Measurements from ENCODE around the gene RPL9. TPM values are rescaled to one million over a fixed set of nuclear protein-coding genes. Genes with fewer than 3 reads are reported as not detected.

RPL9 gene
- total and polyA plus RNA-seq, 2 experiments from 2014 or later, result 2,522 to 4,044 TPM

GRCh38 chr4:39407584-39407885 is 51.2 kb downstream of the RPL9 start:
- H3K4me3 ChIP-seq, result no peak overlapping the region
- H3K9me3 Mint-ChIP-seq, result no peaks in the 10 kb centered on the region
- H3K4me2 ChIP-seq, result no peak overlapping the region
- no peaks in the 10 kb centered on the region for H3K27me3 ChIP-seq (ENCODE audit: insufficient read depth)
- no peaks in the 10 kb centered on the region for H3K27me3 Mint-ChIP-seq (ENCODE audit: insufficient read depth, low read depth, poor library complexity)
- DNase-seq (ENCODE audit: low spot score), result no peak
- TF ChIP-seq STAT1 (IDR thresholded peaks at IDR 0.05; ENCODE audit: unreplicated experiment), result no peak
- TF ChIP-seq, protein P1, sequence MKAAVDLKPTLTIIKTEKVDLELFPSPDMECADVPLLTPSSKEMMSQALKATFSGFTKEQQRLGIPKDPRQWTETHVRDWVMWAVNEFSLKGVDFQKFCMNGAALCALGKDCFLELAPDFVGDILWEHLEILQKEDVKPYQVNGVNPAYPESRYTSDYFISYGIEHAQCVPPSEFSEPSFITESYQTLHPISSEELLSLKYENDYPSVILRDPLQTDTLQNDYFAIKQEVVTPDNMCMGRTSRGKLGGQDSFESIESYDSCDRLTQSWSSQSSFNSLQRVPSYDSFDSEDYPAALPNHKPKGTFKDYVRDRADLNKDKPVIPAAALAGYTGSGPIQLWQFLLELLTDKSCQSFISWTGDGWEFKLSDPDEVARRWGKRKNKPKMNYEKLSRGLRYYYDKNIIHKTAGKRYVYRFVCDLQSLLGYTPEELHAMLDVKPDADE (IDR thresholded peaks at IDR 0.05), result no peak
- TF ChIP-seq ZNF331 (CRISPR knock-in tag; IDR thresholded peaks at IDR 0.05; ENCODE audit: low read depth), result no peak
- no peak for TF ChIP-seq EZH2phosphoT487 (IDR thresholded peaks at IDR 0.05; ENCODE audit: unreplicated experiment)
- no peak for TF ChIP-seq NANOG (IDR thresholded peaks at IDR 0.05; ENCODE audit: borderline replicate concordance)
- no peak for TF ChIP-seq CREB1 (CRISPR knock-in tag; IDR thresholded peaks at IDR 0.05; ENCODE audit: low read depth)
- TF ChIP-seq, protein P2, sequence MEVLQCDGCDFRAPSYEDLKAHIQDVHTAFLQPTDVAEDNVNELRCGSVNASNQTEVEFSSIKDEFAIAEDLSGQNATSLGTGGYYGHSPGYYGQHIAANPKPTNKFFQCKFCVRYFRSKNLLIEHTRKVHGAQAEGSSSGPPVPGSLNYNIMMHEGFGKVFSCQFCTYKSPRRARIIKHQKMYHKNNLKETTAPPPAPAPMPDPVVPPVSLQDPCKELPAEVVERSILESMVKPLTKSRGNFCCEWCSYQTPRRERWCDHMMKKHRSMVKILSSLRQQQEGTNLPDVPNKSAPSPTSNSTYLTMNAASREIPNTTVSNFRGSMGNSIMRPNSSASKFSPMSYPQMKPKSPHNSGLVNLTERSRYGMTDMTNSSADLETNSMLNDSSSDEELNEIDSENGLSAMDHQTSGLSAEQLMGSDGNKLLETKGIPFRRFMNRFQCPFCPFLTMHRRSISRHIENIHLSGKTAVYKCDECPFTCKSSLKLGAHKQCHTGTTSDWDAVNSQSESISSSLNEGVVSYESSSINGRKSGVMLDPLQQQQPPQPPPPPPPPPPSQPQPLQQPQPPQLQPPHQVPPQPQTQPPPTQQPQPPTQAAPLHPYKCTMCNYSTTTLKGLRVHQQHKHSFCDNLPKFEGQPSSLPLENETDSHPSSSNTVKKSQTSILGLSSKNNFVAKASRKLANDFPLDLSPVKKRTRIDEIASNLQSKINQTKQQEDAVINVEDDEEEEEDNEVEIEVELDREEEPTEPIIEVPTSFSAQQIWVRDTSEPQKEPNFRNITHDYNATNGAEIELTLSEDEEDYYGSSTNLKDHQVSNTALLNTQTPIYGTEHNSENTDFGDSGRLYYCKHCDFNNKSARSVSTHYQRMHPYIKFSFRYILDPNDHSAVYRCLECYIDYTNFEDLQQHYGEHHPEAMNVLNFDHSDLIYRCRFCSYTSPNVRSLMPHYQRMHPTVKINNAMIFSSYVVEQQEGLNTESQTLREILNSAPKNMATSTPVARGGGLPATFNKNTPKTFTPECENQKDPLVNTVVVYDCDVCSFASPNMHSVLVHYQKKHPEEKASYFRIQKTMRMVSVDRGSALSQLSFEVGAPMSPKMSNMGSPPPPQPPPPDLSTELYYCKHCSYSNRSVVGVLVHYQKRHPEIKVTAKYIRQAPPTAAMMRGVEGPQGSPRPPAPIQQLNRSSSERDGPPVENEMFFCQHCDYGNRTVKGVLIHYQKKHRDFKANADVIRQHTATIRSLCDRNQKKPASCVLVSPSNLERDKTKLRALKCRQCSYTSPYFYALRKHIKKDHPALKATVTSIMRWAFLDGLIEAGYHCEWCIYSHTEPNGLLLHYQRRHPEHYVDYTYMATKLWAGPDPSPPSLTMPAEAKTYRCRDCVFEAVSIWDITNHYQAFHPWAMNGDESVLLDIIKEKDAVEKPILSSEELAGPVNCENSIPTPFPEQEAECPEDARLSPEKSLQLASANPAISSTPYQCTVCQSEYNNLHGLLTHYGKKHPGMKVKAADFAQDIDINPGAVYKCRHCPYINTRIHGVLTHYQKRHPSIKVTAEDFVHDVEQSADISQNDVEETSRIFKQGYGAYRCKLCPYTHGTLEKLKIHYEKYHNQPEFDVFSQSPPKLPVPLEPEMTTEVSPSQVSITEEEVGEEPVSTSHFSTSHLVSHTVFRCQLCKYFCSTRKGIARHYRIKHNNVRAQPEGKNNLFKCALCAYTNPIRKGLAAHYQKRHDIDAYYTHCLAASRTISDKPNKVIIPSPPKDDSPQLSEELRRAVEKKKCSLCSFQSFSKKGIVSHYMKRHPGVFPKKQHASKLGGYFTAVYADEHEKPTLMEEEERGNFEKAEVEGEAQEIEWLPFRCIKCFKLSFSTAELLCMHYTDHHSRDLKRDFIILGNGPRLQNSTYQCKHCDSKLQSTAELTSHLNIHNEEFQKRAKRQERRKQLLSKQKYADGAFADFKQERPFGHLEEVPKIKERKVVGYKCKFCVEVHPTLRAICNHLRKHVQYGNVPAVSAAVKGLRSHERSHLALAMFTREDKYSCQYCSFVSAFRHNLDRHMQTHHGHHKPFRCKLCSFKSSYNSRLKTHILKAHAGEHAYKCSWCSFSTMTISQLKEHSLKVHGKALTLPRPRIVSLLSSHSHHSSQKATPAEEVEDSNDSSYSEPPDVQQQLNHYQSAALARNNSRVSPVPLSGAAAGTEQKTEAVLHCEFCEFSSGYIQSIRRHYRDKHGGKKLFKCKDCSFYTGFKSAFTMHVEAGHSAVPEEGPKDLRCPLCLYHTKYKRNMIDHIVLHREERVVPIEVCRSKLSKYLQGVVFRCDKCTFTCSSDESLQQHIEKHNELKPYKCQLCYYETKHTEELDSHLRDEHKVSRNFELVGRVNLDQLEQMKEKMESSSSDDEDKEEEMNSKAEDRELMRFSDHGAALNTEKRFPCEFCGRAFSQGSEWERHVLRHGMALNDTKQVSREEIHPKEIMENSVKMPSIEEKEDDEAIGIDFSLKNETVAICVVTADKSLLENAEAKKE (CRISPR knock-in tag; IDR thresholded peaks at IDR 0.05), result no peak
- no peak for TF ChIP-seq JUNB (IDR thresholded peaks at IDR 0.05; ENCODE audit: unreplicated experiment)
- no peak for TF ChIP-seq EZH2 (IDR thresholded peaks at IDR 0.05; ENCODE audit: low read depth, unreplicated experiment)
- TF ChIP-seq CTCF (conservative IDR thresholded peaks at IDR 0.05; ENCODE audit: low read depth in 2 of 2), result no peak
- no peak for TF ChIP-seq REST (IDR thresholded peaks at IDR 0.05; ENCODE audit: unreplicated experiment)
- no peak for TF ChIP-seq ZNF114 (CRISPR knock-in tag; IDR thresholded peaks at IDR 0.05)
- no peak for TF ChIP-seq POLR2AphosphoS5 (IDR thresholded peaks at IDR 0.05; ENCODE audit: low read depth)
- no peak overlapping the region for H2AFZ ChIP-seq
- no peak overlapping the region for H3K27ac Mint-ChIP-seq
- no peak overlapping the region for H3K27ac ChIP-seq (ENCODE audit: low read depth)
- H3K4me3 Mint-ChIP-seq, result no peak overlapping the region
- no peaks in the 10 kb centered on the region for H4K20me1 ChIP-seq (replicated peaks; ENCODE audit: insufficient read depth)
- H3K4me1 Mint-ChIP-seq, result no peaks in the 10 kb centered on the region
- H3K79me2 ChIP-seq (replicated peaks; ENCODE audit: insufficient read depth), result no peaks in the 10 kb centered on the region
- no peak for ATAC-seq
- no peaks in the 10 kb centered on the region for H3F3A ChIP-seq (replicated peaks; ENCODE audit: low read depth)
- no peaks in the 10 kb centered on the region for H3K36me3 Mint-ChIP-seq (ENCODE audit: low read depth)
- no peaks in the 10 kb centered on the region for H3K4me1 ChIP-seq (ENCODE audit: insufficient read depth)
- H3K9me2 ChIP-seq (ENCODE audit: insufficient read depth), result no peaks in the 10 kb centered on the region
- no peaks in the 10 kb centered on the region for H3K36me3 ChIP-seq (ENCODE audit: insufficient read depth)

Data from GM23338 (cell line).